Kidney tubule cell (primary cell): ENCODE measurements around the gene BICDL1.
"Not testable (repeated sequence)": the region's sequence is repeated elsewhere in the genome, so short reads cannot be mapped to it uniquely, and the experiment has no call there.

ENCODE experiments used
- DNase-seq: peaks from one replicate; pipeline ENCODE4 v3.0.0-alpha.2; 2018; ENCODE audit warnings: low spot score

The BICDL1 gene, protein sequence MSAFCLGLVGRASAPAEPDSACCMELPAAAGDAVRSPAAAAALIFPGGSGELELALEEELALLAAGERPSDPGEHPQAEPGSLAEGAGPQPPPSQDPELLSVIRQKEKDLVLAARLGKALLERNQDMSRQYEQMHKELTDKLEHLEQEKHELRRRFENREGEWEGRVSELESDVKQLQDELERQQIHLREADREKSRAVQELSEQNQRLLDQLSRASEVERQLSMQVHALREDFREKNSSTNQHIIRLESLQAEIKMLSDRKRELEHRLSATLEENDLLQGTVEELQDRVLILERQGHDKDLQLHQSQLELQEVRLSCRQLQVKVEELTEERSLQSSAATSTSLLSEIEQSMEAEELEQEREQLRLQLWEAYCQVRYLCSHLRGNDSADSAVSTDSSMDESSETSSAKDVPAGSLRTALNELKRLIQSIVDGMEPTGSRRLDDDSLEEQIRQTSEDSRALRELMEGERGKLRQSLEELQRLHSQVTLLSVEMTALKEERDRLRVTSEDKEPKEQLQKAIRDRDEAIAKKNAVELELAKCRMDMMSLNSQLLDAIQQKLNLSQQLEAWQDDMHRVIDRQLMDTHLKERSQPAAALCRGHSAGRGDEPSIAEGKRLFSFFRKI

DNA sequence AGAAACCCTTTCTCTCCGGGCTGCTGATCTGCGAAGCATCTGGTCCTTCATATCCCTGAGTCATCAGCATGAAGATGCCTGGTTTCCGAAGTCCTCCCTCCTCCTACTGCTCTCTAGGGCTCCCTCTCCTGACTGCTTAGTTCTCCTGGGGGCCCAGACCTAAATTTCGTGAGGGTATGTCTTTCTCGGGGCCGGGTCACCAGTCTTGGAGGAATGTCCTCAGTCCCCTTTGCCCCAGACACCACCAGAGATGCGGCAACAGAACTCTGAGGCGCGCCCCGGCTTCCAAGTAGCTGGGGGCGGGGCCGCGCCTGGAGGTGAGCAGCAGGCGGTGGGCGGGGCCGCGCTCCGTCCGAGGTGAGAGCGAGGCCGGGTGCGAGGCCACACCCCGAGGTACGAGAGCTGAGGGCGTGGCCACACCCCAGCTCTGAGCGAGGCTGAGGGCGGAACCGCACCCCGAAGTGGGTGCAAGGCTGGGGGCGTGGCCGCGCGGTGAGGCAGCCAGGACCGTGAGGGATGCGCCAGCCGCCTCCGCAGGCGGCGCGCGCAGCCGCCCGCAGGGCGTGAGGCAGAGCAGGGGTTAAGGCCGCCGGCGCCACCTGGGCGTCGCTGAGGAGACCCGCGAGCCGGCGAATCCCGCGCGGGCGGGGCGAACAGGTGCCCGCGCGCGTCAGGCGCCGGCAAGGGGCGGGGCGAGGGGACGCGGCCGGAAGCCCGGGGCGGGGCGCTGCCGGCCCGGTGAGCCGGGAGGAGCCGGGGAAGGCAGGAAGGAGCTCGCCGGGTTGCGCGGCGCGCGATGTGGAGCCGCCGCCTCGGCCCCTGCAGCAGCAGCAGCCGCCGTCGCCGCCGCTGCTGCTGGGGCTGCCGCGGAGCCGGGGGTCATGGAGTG, at the start of gene BICDL1:
TSS of gene BICDL1 (plus strand) at position 765 of the 889 bp plus-strand sequence. CDS start 633 bp downstream, outside the sequence.
- DNase-seq, result peak; percentile 96

DNA sequence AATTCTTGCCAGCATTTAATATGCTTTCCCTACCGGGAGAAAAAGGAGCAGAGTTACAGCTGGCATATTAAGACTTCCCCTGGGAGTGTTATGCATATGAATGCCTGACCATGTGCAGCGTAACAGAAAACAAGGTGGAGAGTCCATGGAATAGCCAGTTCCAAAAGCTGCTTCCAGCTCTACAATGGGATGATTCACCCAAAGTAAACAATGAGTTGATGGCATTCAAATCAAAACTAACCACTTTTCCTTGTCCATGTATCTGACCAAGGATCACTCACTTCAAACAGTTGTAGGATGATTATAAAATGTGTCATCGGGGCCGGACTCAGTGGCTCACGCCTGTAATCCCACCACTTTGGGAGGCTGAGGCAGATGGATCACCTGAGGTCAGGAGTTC, 48.1 kb upstream of the BICDL1 start:
- DNase-seq, result peak; percentile 98

DNA sequence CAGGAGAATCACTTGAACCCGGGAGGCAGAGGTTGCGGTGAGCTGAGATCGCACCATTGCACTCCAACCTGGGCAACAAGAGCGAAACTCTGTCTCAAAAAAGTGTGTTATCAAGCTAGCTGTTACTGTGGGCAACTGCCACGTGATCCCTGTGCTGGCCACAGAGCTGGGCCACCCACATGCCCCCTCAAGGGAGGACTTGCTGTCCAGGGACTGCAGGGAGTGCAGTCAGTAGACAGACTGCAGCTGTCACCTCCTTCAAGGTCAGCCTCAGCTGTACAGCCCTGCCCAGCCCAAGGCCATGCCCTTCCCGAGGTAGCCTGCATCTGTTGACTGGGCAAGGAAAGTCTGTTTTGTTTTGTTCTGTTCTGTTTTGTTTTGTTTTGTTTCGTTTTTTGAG, 46.6 kb upstream of the BICDL1 start:
- no peak for DNase-seq

DNA sequence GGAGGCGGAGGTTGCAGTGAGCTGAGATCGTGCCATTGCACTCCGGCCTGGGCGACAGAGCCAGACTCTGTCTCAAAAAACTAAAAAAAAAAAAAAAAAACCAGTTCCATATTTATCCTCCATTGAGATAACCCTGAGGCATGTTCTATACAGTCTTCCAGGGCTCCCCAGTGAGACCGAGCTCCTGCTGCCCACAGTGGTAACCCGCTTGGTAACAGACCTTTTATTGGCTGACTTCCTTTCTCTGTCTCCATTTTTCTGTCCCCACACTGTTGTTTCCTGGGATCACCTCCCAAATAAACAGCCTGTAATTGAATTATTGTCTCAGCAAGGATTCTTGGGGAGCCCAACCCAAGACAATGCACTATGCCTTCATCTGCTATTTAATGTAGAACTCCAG, 42.8 kb upstream of the BICDL1 start:
- no peak for DNase-seq

DNA sequence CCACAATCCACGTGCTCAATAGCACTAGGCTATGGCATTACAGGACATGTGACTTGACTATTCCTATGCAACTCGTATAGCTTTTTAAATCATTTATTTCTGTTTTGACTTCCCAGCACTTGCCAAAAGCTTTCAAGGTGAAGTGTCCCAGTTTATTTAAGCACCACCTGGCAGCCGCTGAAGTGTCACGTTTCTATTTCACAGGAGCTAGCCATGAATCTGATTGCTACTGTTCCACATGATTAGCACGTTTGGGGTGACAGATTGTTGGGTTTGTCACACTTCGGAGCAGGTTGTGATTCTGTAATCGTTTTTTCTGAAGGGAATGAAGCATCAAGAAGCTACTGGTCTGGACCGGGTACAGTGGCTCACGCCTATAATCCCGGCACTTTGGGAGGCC, 39.9 kb upstream of the BICDL1 start:
- peak; percentile 18 for DNase-seq

DNA sequence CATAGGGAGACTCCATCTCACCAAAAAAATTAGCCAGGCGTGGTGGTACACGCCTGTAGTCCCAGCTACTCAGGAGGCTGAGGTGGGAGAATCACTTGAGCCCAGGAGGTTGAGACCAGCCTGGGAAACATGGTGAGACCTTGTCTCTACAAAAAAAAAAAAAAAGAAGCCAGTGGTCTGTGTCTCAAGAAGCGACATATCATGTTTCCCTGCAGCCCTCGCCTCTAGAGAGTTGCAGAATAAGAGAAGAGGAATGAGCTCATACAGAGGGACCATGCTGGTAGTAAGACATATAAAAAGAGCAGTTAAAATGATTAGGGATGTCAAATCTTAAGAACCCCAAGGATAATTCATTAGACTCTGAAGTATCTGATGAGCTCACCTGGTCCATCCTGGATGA, 39.4 kb upstream of the BICDL1 start:
- DNase-seq, result no peak

DNA sequence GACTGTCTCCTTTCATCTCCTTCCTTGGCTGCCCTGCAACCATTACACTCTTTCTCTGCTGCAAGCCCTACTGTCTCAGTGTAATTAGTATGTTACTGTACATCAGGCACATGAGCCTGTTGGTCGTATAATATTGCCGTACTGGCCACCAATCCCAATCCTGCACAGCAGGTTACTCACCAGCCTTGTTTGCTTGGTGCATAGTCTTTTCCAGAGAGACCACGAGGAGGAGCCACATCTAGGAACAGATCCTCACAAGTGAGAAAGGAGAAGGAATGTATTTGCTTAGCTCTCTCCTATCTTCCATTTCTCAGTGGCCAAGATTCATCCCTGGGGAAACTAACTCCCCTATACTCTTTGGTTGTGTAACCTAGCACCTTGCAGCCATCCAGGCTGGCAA, 33.0 kb upstream of the BICDL1 start:
- DNase-seq, result no peak

DNA sequence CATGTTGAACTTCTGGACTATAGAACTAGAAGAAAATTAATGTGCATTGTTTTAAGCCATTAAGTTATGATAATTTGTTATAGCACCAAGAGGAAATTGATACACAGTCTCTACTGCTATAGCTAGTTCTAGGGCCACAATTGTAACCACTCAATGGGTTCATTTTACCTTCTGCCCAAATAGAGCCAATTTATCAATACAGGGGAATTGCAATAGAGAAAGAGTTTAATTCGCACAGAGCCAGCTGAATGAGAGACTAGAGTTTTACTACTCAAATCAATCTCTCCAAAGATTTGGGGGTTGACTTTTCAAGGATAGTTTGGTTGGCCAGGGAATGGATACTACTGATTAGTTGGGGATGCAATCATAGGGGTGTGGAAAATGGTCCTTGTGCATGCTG, 31.9 kb upstream of the BICDL1 start:
- DNase-seq, result no peak

DNA sequence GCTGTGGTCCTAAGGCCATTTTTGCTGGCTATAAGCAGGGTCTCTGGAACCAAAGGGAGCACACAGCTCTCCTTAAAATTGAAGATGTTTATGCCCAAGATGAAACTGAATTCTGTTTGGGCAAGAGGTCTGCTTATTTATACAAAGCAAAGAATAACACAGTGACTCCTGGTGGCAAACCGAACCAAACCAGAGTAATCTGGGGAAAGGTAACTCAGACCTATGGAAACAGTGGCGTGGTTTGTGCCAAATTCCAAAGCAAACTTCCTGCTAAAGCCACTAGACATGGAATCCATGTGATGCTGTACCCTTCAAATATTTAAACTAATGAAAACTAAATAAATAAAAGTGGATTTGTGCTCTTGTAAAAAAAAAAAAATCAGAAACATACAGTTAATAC, 29.6 kb upstream of the BICDL1 start:
- no peak for DNase-seq

DNA sequence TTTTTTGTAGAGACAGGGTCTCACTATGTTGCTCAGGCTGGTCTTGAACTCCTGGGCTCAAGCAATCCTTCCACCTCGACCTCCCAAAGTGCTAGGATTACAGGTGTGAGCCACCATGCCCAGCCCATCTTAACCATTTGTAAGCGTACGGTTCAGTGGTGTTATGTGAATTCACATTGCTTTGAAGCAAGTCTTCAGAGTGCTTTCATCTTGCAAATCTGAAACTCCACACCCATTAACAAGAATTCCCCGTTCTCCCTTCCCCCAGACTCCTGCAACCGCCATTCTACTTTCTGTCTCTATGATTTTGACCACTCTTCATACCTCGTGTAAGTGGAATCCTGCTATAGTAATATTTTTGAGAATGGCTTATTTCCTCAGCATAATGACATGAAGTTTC, 24.9 kb upstream of the BICDL1 start:
- no peak for DNase-seq

DNA sequence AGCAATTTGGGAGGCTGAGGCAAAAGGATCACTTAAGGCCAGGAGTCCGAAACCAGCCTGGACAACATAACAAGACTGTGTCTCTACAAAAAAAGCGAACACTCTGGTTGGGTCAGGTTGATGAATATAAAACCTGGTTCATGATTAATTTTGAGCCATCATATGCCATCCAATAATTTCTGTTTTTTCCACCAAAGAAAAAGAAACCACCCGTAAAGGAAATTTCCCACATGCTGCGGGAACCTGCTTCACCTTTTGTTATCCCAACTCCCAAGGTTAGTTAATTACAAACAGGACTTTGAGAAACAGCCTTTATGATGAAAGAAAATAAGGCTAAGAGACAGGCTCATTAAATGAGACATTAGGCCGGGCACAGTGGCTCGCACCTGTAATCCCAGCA, 24.1 kb upstream of the BICDL1 start:
- DNase-seq, result peak; percentile 24

DNA sequence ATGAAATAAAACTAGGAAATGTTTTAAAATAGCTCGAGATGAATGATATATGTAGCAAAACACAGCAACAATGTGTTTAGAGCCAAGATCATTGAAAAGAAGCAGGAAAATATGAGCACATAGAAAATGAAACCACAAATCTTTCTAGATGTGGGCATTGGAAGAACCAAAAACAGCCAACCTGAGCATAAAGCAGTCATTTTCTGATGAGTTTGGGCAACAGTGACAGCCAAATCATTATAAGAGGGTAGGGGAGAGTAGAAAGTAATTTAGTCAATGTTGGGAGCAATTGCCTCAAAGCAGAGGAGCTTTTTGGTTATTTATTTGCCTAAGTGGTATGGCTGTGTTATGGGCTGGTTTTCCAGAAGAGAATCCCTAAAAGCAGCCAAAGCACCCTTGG, 8.8 kb upstream of the BICDL1 start:
- no peak for DNase-seq

DNA sequence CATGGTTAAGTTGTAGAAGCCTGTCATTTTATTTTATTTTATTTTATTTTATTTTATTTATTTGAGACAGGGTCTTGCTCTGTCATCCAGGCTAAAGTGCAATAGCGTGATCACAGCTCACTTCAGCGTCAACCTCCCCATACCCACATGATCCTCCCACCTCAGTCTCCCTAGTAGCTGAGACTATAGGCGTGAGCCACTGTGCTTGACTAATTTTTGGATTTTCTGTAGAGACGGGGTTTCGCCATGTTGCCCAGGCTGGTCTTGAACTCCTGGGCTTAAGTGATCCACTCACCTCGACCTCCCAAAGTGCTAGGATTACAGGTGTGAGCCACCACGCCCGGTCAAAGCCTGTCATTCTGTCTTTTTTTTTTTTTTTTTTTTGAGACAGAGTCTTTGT, 8.3 kb upstream of the BICDL1 start:
- DNase-seq, result not testable (repeated sequence)

DNA sequence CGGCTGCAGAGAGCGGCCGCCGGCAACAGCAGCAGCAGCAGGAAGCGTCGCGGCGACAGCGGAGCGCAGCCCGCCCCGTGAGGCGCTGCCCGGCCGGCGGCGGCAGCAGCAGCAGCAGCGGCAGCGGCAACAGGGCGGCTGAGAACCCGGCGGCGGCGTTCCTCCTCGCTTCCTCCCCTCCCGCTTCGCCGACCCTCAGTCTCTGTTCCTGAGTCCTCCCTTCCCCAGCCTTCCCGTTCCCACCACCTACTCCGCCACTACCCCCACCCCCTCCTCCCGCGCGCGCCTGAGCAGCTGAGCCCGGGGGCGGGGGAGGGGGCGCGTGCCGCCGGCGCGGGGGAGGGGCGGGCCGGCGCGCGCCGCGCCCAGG, 310 bp downstream of the BICDL1 start:
- no peak for DNase-seq

DNA sequence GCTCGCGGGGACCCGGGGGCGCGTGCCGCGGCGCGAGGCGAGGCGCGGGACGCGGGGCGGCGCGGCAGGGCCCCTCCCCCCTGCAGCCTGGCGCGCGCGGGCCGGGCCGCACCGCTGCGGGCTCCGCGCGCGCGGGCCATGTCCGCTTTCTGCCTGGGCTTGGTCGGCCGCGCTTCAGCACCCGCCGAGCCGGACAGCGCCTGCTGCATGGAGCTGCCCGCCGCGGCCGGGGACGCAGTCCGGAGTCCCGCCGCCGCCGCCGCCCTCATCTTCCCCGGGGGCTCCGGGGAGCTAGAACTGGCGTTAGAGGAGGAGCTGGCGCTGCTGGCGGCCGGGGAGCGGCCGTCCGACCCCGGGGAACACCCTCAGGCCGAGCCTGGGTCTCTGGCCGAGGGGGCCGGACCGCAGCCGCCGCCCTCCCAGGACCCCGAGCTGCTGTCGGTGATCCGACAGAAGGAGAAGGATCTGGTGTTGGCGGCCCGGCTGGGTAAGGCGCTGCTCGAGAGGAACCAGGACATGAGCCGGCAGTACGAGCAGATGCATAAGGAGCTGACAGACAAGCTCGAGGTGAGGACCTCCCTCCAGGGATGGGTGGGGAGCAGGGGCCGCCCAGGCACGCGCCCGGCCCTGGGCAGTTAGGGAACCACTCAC, 820 bp downstream of the BICDL1 start:
- DNase-seq, result peak; percentile 80

DNA sequence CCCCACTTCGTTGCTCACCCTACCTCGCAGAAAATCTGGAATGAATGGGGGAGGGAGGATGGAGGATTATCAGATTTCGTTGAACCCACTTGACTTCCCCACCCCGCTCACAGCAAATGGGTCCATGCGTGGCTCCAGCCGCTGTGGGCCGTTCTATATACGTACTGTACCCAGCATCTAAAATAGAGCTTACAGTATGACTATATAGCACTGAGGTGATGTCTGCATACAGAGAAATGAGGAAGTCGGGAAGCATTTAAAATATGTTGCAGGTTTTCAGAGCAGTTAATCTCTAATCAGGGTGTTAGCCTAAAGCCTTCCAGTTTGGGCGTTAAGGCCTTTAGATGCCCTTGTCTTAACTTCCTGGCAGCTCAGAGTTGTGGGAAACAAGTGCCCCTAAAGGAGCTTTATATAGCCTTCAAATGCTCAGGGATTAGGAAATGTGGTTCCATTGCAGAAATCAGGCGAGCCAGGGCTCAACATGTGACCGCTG, 1.4 kb downstream of the BICDL1 start:
- peak; percentile 72 for DNase-seq

DNA sequence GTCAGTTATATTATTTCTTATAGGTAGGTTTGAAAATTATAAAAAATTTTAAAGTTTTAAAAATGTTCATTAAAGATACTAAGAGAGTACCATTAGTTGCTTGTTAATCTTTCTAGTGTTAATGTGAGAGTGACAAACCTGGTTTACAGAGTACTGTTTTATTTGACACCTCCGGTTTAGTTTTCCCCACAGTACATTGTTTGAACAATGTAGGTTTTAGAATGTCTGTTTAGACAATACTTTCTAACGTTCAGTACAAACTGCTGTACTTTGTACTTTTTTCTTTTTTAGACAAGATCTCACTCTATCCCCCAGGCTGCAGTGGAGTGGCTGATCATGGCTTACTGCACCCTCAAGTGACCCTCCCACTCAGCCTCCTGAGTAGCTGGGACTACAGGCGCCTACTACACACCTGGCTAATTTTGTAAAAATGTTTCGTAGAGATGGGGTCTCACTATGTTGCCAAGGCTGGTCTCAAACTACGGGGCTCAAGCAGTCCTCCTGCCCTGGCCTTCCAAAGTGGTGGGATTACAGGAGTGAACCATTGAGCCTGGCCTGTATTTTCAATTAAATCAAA, 3.2 kb downstream of the BICDL1 start:
- no peak for DNase-seq

DNA sequence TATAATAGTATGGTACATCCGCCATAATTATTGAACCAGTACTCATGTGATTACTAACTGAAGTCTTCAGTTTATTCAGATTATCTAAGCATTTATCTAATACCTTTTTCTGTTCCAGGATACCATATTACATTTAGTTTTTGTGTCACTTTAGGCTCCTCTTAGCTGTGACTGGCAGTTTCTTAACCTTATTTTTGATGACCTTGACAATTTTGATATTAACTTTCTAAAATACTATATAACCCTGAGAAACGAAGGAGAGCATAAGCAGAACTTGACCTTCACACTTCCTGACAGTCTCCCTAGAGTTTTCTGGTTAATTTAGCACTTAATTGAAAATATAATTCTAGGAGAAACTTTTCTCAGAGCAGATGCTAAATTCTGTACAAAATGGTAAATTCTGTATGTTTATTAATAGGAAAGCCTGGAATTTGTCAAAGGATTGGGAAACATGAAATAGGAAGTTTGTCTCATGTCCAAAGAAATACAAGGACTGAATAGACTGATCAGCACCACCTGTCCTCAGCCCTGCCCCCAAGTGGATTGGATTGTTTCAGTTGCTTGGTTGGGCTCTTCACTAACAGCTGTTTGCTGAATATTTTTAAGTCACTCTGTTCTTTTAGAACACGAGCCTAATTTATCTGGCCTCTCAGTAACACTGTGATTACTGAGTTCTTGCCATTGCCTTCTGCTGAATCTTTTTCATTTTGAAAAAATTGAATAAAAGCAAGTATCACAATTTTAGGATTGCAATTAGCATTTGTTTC, 6.0 kb downstream of the BICDL1 start:
- no peak for DNase-seq

DNA sequence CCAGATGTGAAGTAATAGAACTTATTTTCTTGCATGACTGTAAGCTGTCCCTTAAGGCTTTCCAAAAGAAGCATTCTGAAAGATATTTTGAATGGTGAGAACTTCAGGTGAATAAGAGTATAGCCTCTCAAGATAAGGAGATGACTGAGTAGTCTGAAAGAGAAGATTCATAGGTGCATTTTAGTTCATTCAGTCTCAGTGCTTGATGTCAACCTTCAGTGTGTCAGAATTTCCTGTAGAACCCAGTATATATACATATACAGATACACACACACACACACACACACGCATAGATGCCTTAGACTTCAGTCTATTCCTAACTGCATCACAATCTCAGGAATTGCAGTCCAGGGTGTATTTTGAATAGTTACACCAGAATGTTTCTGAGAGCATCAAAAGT, 7.4 kb downstream of the BICDL1 start:
- DNase-seq, result no peak

DNA sequence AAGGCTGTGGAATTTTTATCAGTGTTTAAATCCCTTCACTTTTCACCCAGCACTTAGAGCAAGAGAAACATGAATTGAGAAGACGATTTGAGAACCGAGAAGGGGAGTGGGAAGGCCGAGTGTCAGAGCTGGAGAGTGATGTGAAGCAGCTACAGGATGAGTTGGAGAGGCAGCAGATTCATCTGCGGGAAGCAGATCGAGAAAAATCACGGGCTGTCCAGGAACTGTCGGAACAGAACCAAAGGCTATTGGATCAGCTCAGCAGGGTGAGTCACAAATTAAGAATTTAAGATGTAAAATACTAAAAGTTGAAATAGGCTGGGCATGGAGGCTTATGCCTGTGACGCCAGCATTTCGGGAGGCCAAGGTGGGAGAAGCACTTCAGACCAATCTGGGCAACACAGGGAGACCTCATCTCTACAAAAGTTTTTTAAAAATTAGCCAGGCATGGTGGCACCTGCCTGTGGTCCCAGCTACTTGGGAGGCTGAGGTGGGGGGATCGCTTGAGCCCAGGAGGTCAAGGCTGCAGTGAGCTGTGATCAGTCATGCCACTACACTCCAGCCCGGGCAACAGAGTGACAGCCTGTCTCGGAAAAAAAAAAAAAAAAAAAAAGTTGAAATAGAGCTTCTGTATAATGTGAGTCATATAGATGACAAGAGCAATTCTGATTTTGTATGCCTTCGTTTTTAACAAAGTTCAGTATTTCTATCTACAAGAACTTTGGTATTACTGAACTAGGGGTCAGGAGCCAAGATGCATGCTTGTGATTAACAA, 9.6 kb downstream of the BICDL1 start:
- DNase-seq, result peak; percentile 62
